HepG2 (cell line): ENCODE results near the gene DIS3L2. TPM values are rescaled to one million over a fixed set of nuclear protein-coding genes. Genes with fewer than 3 reads are reported as not detected.

ENCODE experiments used
- ADNP ChIP-seq: sonication (generic); formaldehyde crosslinking; IDR thresholded peaks from 2 replicates; pipeline ENCODE4 v1.4.0; 2020; ENCODE audit warnings: missing genetic modification reagents
- CHD2 ChIP-seq: IDR thresholded peaks from 2 replicates; pipeline ENCODE4 v1.6.1; 2011; ENCODE audit warnings: low read depth, low read length, improper control_type of control experiment
- GABPA ChIP-seq, 2 experiments: IDR thresholded peaks; 2 replicates each; pipeline ENCODE4 v1.6.1; 2011 to 2016; ENCODE audit warnings: low read depth in 2 of 2, low read length in 1 of 2, missing biosample characterization in 1 of 2, missing genetic modification characterization in 1 of 2
- HDAC6 ChIP-seq: fragments of 200-600 bp; sonication (generic); IDR thresholded peaks from 2 replicates; pipeline ENCODE4 v1.7.0; 2017; ENCODE audit warnings: mild to moderate bottlenecking, antibody characterized with exemption, low read length, low read depth
- HNRNPLL ChIP-seq: fragments of 200-400 bp; formaldehyde crosslinking; IDR thresholded peaks from 2 replicates; pipeline ENCODE4 v1.6.1; 2017; ENCODE audit warnings: mild to moderate bottlenecking, low read depth, low read length; ENCODE audit not compliant: poor library complexity, severe bottlenecking
- HOXA9 ChIP-seq: sonication (generic); formaldehyde crosslinking; IDR thresholded peaks from 2 replicates; pipeline ENCODE4 v1.8.1; 2022; ENCODE audit warnings: missing genetic modification reagents, mild to moderate bottlenecking, moderate library complexity, borderline replicate concordance
- HOXD1 ChIP-seq: sonication (generic); formaldehyde crosslinking; IDR thresholded peaks from 2 replicates; pipeline ENCODE4 v1.5.0; 2020; ENCODE audit warnings: missing genetic modification reagents
- MATR3 ChIP-seq: sonication (generic); formaldehyde crosslinking; IDR thresholded peaks from 2 replicates; pipeline ENCODE4 v1.4.0; 2020; ENCODE audit warnings: missing genetic modification reagents
- NAIF1 ChIP-seq: sonication (generic); formaldehyde crosslinking; IDR thresholded peaks from 2 replicates; pipeline ENCODE4 v1.5.0; 2020; ENCODE audit warnings: mild to moderate bottlenecking, missing genetic modification reagents, borderline replicate concordance
- RARA ChIP-seq: IDR thresholded peaks from 2 replicates; pipeline ENCODE4 v1.6.1; 2016; ENCODE audit warnings: missing genetic modification reagents, missing compliant biosample characterization
- RFX1 ChIP-seq: fragments of 450-650 bp; IDR thresholded peaks from 2 replicates; pipeline ENCODE4 v1.6.1; 2017
- YEATS4 ChIP-seq: sonication (generic); formaldehyde crosslinking; IDR thresholded peaks from 2 replicates; pipeline ENCODE4 v1.4.0; 2020; ENCODE audit warnings: missing genetic modification reagents, borderline replicate concordance
- ZC3H13 ChIP-seq: sonication (generic); formaldehyde crosslinking; IDR thresholded peaks from 2 replicates; pipeline ENCODE4 v1.8.1; 2023; ENCODE audit warnings: mild to moderate bottlenecking, missing genetic modification reagents, moderate library complexity
- ZNF160 ChIP-seq: sonication (generic); formaldehyde crosslinking; IDR thresholded peaks from 2 replicates; pipeline ENCODE4 v1.8.0; 2022; ENCODE audit warnings: mild to moderate bottlenecking, inconsistent platforms, missing genetic modification reagents
- ZNF230 ChIP-seq: sonication (generic); formaldehyde crosslinking; IDR thresholded peaks from 2 replicates; pipeline ENCODE4 v1.4.0; 2020; ENCODE audit warnings: mild to moderate bottlenecking, missing genetic modification reagents
- ZNF274 ChIP-seq: sonication (generic); formaldehyde crosslinking; IDR thresholded peaks from 2 replicates; pipeline ENCODE4 v1.5.1; 2020; ENCODE audit warnings: mild to moderate bottlenecking, missing genetic modification reagents
- ZNF782 ChIP-seq: sonication (generic); formaldehyde crosslinking; IDR thresholded peaks from 2 replicates; pipeline ENCODE4 v1.4.0; 2020; ENCODE audit warnings: missing genetic modification reagents, mild to moderate bottlenecking, borderline replicate concordance
- ZNF883 ChIP-seq: sonication (generic); formaldehyde crosslinking; IDR thresholded peaks from 2 replicates; pipeline ENCODE4 v1.5.1; 2020; ENCODE audit warnings: mild to moderate bottlenecking, missing genetic modification reagents; ENCODE audit errors: not compliant biosample characterization
- polyA plus RNA-seq, 8 experiments: library from polyadenylated mRNA; depleted of rRNA in 3 of 8; stranded (reverse) in 7 of 8; unstranded in 1 of 8; fragments of >200 nt; fragmentation: Illumina TruSeq in 4 of 8; extraction: Trizol in 4 of 8; gene quantifications; 2 replicates each; pipeline versions ENCODE4 v1.2.1 to v1.2.3, GENCODE V29; 2011 to 2016; ENCODE audit warnings: low read depth in 4 of 8, missing spikeins in 1 of 8, mixed read lengths in 1 of 8; ENCODE audit not compliant: insufficient read depth in 1 of 8
- total RNA-seq, 5 experiments: library from RNA; depleted of rRNA; stranded (reverse); fragments of >200 nt; fragmentation: Illumina TruSeq; extraction: Trizol; gene quantifications; 2 replicates each; pipeline ENCODE4 v1.2.3, GENCODE V29; 2016; ENCODE audit warnings: low read depth in 1 of 5
- TF ChIP-seq, protein P1 (sequence below): sonication (generic); formaldehyde crosslinking; IDR thresholded peaks from 2 replicates; pipeline ENCODE4 v1.5.0; 2020; ENCODE audit warnings: missing genetic modification reagents
- TF ChIP-seq, protein P2 (sequence below): sonication (generic); formaldehyde crosslinking; IDR thresholded peaks from 2 replicates; pipeline ENCODE4 v1.8.0; 2022; ENCODE audit warnings: low read depth, missing genetic modification reagents
- TF ChIP-seq, protein P3 (sequence below): IDR thresholded peaks from 2 replicates; pipeline ENCODE4 v1.6.1; 2012; ENCODE audit warnings: inconsistent platforms
- TF ChIP-seq, protein P4 (sequence below): sonication (generic); formaldehyde crosslinking; IDR thresholded peaks from 2 replicates; pipeline ENCODE4 v1.8.0; 2022; ENCODE audit warnings: mild to moderate bottlenecking, missing genetic modification reagents, borderline replicate concordance

DIS3L2 gene
- total and polyA plus RNA-seq, 2 of the 13 experiments (the other 11 are each of a cell fraction or from before 2014, with no cell fraction given): 7.0 to 23.9 TPM

DNA sequence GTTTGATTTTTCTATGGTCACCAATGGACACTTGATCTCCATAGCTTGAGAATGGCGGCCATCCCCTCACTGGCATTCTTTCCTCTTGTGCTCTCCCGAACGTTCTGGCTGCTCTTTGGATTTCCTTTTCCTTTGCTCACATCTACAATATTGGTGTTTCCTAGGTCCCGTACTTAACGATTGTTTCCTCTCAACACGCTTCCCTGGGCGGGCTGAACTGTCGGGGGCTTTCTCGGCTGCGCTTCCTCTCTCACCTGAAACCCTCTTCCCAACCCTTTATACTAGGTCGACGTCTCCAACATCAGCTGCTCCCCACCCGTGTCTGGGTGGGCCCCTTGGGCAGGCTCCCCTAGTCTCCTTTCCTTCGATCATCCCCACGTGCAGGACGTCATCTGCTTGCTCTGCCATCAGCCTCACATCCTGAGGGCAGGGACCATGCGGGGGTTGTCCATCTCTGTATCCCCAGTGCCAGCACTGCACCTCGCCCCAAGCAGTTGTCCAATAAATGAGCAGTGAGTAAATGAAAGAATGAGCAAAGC, 634 bp upstream of the DIS3L2 start (continued):
- TF ChIP-seq ZNF160 (no peak), ZNF883 (CRISPR knock-in tag) (no peak), GABPA (IDR thresholded peaks at IDR 0.05; ENCODE audit: low read depth, low read length) (no peak), GABPA (CRISPR knock-in tag; IDR thresholded peaks at IDR 0.05; ENCODE audit: low read depth) (no peak), ZNF274 (CRISPR knock-in tag) (0 out of 2 replicates have a peak, but pooled peaks have one; percentile 10), RARA (CRISPR knock-in tag) (no peak), HNRNPLL (no peak), YEATS4 (CRISPR knock-in tag) (no peak), MATR3 (CRISPR knock-in tag) (no peak), HOXA9 (CRISPR knock-in tag) (0 out of 2 replicates have a peak, but pooled peaks have one; percentile 67), HDAC6 (no peak), ZNF230 (CRISPR knock-in tag) (0 out of 2 replicates have a peak, but pooled peaks have one; percentile 9), HOXD1 (no peak), ADNP (no peak), NAIF1 (no peak), ZC3H13 (CRISPR knock-in tag) (0 out of 2 replicates have a peak, but pooled peaks have one; percentile 14), CHD2 (no peak), ZNF782 (CRISPR knock-in tag) (no peak), RFX1 (no peak)
- TF ChIP-seq, protein P1, sequence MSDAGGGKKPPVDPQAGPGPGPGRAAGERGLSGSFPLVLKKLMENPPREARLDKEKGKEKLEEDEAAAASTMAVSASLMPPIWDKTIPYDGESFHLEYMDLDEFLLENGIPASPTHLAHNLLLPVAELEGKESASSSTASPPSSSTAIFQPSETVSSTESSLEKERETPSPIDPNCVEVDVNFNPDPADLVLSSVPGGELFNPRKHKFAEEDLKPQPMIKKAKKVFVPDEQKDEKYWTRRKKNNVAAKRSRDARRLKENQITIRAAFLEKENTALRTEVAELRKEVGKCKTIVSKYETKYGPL: no peak
- TF ChIP-seq, protein P2, sequence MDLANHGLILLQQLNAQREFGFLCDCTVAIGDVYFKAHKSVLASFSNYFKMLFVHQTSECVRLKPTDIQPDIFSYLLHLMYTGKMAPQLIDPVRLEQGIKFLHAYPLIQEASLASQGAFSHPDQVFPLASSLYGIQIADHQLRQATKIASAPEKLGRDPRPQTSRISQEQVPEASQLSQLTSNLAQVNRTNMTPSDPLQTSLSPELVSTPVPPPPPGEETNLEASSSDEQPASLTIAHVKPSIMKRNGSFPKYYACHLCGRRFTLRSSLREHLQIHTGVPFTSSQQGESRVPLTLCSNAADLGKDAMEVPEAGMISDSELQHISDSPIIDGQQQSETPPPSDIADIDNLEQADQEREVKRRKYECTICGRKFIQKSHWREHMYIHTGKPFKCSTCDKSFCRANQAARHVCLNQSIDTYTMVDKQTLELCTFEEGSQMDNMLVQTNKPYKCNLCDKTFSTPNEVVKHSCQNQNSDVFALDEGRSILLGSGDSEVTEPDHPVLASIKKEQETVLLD (CRISPR knock-in tag): 0 out of 2 replicates have a peak, but pooled peaks have one; percentile 6
- TF ChIP-seq, protein P3, sequence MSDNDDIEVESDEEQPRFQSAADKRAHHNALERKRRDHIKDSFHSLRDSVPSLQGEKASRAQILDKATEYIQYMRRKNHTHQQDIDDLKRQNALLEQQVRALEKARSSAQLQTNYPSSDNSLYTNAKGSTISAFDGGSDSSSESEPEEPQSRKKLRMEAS: peak; percentile 78; the same call in 1 of the 2 replicates
- TF ChIP-seq, protein P4, sequence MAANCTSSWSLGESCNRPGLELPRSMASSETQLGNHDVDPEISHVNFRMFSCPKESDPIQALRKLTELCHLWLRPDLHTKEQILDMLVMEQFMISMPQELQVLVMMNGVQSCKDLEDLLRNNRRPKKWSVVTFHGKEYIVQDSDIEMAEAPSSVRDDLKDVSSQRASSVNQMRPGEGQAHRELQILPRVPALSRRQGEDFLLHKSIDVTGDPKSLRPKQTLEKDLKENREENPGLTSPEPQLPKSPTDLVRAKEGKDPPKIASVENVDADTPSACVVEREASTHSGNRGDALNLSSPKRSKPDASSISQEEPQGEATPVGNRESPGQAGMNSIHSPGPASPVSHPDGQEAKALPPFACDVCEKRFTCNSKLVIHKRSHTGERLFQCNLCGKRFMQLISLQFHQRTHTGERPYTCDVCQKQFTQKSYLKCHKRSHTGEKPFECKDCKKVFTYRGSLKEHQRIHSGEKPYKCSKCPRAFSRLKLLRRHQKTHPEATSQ (CRISPR knock-in tag): no peak
